ENCODE measurements around the gene WFIKKN2. TPM values are rescaled to one million over a fixed set of nuclear protein-coding genes. Genes with fewer than 3 reads are reported as not detected.
A peak's percentile ranks its signal among the peaks of the same experiment; 100 is the strongest.

The WFIKKN2 gene
- total and polyA plus RNA-seq, 2 of the 4 experiments (the other 2 are of a cell fraction) = 0.02 TPM; not detected in 1

GRCh38 chr17:50785946-50786570, 49.3 kb upstream of the WFIKKN2 start (continued):
- TF ChIP-seq ELK1 (IDR thresholded peaks at IDR 0.05; ENCODE audit: borderline replicate concordance, low read depth, low read length) = no peak

- Histone ChIP-seq H2AK9ac (replicated peaks; ENCODE audit: low read depth, low read length, poor library complexity) (peak overlapping the region; percentile 93), H2BK20ac (ENCODE audit: low read depth, low read length) (peak overlapping the region; percentile 48), H3K9me1 (ENCODE audit: insufficient read depth, low read length) (0 out of 2 replicates have a peak, but pooled peaks cover 3% of the 10 kb centered on the region), H2BK5ac (ENCODE audit: low read depth, low read length, poor library complexity, severe bottlenecking) (no peak overlapping the region), H3K4me3 (ENCODE audit: insufficient read depth, low read depth, low read length) (no peak overlapping the region), H3K27ac (ENCODE audit: insufficient read depth, low read length) (no peak overlapping the region), H4K20me1 (ENCODE audit: insufficient read depth, low read length) (no peaks in the 10 kb centered on the region), H3K4me2 (ENCODE audit: low read depth, low read length) (no peak overlapping the region), H3K23ac (ENCODE audit: low read depth, low read length) (peak overlapping the region; percentile 24; the same call in 1 of the 2 replicates), H3K9ac (ENCODE audit: low read depth, low read length) (no peak overlapping the region), H3K27me3 (ENCODE audit: control insufficient read depth, insufficient read depth, low read length) (peaks cover 1% of the 10 kb centered on the region), H3K56ac (ENCODE audit: extremely low read depth, insufficient read depth, low read length) (no peak overlapping the region), H3K4me1 (ENCODE audit: control insufficient read depth, insufficient read depth, low read length) (peaks cover 16% of the 10 kb centered on the region), H4K5ac (ENCODE audit: low read depth, low read length) (peak overlapping the region; percentile 91), H3K18ac (ENCODE audit: low read depth, low read length) (peak overlapping the region; percentile 30), H2AK5ac (ENCODE audit: low read depth, low read length) (0 out of 2 replicates have a peak overlapping the region, but pooled peaks have one; percentile 23), H4K8ac (ENCODE audit: low read depth in 2 of 2, low read length in 2 of 2) (peak overlapping the region; percentile 1 to 86; a peak in 3 of 4 replicates), H3K9me3 (ENCODE audit: control insufficient read depth, insufficient read depth, low read length) (no peaks in the 10 kb centered on the region), H2AFZ (replicated peaks; ENCODE audit: low read length, poor library complexity) (peak overlapping the region; percentile 76), H2BK15ac (ENCODE audit: low read depth, low read length) (no peak overlapping the region; the same call in 2 of the 3 replicates), H4K91ac (ENCODE audit: insufficient read depth, low read depth, low read length) (peak overlapping the region; percentile 73), H3K14ac (replicated peaks; ENCODE audit: low read depth, low read length) (peak overlapping the region; percentile 63), H3K36me3 (ENCODE audit: control insufficient read depth, insufficient read depth, low read length) (no peaks in the 10 kb centered on the region), H3K79me1 (ENCODE audit: low read depth in 1 of 2, low read length in 2 of 2) (no peaks in the 10 kb centered on the region), H2BK120ac (ENCODE audit: low read depth, low read length) (peak overlapping the region; percentile 52), H3K4ac (ENCODE audit: low read depth, low read length) (peak overlapping the region; percentile 69)
- no peak for ATAC-seq (ENCODE audit: low read depth)
- no peak for DNase-seq
- in situ Hi-C loops (cut with MboI; ENCODE audit: low sequenced_read_pairs) = loop anchor here (5.0 kb wide), 1 partner anchor 55 kb away; no protein-coding TSS in a partner anchor
- ChIA-PET CTCF (interaction anchor here (1.5 kb wide), 1 partner anchor 170 kb away, joined by 6 read pairs; no protein-coding TSS in a partner anchor), POLR2A (ENCODE audit: unreplicated experiment) (no interaction called here)
- dilution Hi-C loops (cut with HindIII; ENCODE audit: low sequenced_read_pairs, unreplicated experiment) = no loop called here
- no TSS peak for BruUV-seq (replicated peaks)
- WGBS, 2 experiments (ENCODE audit: extremely low coverage in 2 of 2, insufficient read length in 1 of 2) = 64% methylated on average over 4 of the region's 7 CpGs; no CpG with 5 or more reads in 1 of the 2 experiments
- intact Hi-C loops (cut with micrococcal nuclease) = no loop called here
- TF ChIP-seq MAZ (IDR thresholded peaks at IDR 0.05; ENCODE audit: borderline replicate concordance, low read depth, low read length) (no peak), USF2 (IDR thresholded peaks at IDR 0.05; ENCODE audit: low read depth, low read length) (no peak), RAD21 (IDR thresholded peaks at IDR 0.05; ENCODE audit: low read length) (no peak), CEBPB (IDR thresholded peaks at IDR 0.05; ENCODE audit: low read depth, low read length) (no peak), MXI1 (IDR thresholded peaks at IDR 0.05; ENCODE audit: borderline replicate concordance, low read depth, low read length) (no peak), RCOR1 (IDR thresholded peaks at IDR 0.05; ENCODE audit: insufficient replicate concordance, low read length) (no peak), SMC3 (IDR thresholded peaks at IDR 0.05; ENCODE audit: low read depth, low read length) (no peak), POLR2A (IDR thresholded peaks at IDR 0.05; ENCODE audit: low read depth, low read length) (no peak), ELK1 (IDR thresholded peaks at IDR 0.05; ENCODE audit: borderline replicate concordance, low read depth, low read length) (no peak), CHD1 (IDR thresholded peaks at IDR 0.05; ENCODE audit: low read depth, low read length) (no peak), RFX5 (IDR thresholded peaks at IDR 0.05; ENCODE audit: low read depth, low read length) (no peak)
Observed at GRCh38 chr17:50787106-50787505, 48.3 kb upstream of the WFIKKN2 start.

Data from IMR-90 (cell line).